Mucosa of descending colon (tissue), 3 donors: ENCODE results near the gene ODF4. TPM values are rescaled to one million over a fixed set of nuclear protein-coding genes. Genes with fewer than 3 reads are reported as not detected.

Experiments used
- ATAC-seq: fragments of 200-7000 bp; cut with Tn5 transposase; one replicate; pipeline ENCODE4 v1.9.1; 2020; ENCODE audit warnings: mild to moderate bottlenecking, moderate library complexity
- DNase-seq, 3 donors: peaks; one replicate each; pipeline ENCODE4 v3.0.0-alpha.2; 2020
- H3K36me3 ChIP-seq: fragments of 200-600 bp; one replicate; pipeline ENCODE4 v1.8.0; 2021; ENCODE audit warnings: low read depth, mild to moderate bottlenecking
- H3K4me1 ChIP-seq: fragments of 200-600 bp; one replicate; pipeline ENCODE4 v1.8.0; 2021; ENCODE audit warnings: low read depth, mild to moderate bottlenecking
- H3K4me3 ChIP-seq: fragments of 200-600 bp; one replicate; pipeline ENCODE4 v1.8.0; 2021; ENCODE audit warnings: mild to moderate bottlenecking
- H3K9me3 ChIP-seq: fragments of 200-600 bp; one replicate; pipeline ENCODE4 v1.8.0; 2021; ENCODE audit warnings: mild to moderate bottlenecking
- CTCF ChIP-seq: fragments of 200-600 bp; IDR thresholded peaks from one replicate; pipeline ENCODE4 v1.8.0; 2022; ENCODE audit warnings: antibody characterized with exemption, mild to moderate bottlenecking
- intact Hi-C, 2 donors: fragments of 100-400 bp; cut with DNase I in 1 of 2; cut with micrococcal nuclease in 1 of 2; formaldehyde crosslinking; loops; one replicate each; pipeline versions ENCODE4 v1.11.0 to v1.11.1; 2022; cut with DNase I, micrococcal nuclease
- total RNA-seq, 3 donors: library from RNA; stranded (reverse); fragmentation: NEBNext Ultra II Directional in 2 of 3; extraction: Animal tissue kit (Norgen Biotek cat#: 25700) in 2 of 3; gene quantifications; one replicate each; pipeline versions ENCODE4 v1.2.1 to v1.2.4, GENCODE V29; 2021 to 2023
- donor health status: DM: no; HTN: no; CAD: no; lungs with moderate emphysema.
- donor health status: DM: no; HTN: no; CAD: no.
- donor health status: DM: no; HTN: yes; CAD: no.

Gene ODF4
- total RNA-seq, 3 donors from 2014 or later = not detected

GRCh38 chr17:8327303-8327649, 12.4 kb upstream of the ODF4 start:
- H3K9me3 ChIP-seq = no peaks in the 10 kb centered on the region
- intact Hi-C loops = no loop called here
- TF ChIP-seq CTCF = no peak
- ATAC-seq = no peak
- DNase-seq = peak in 1 of 3 donors; percentile 50
- H3K36me3 ChIP-seq = no peaks in the 10 kb centered on the region
- no peaks in the 10 kb centered on the region for H3K4me1 ChIP-seq
- H3K4me3 ChIP-seq = no peak overlapping the region

GRCh38 chr17:8332128-8332527, 7.5 kb upstream of the ODF4 start:
- H3K9me3 ChIP-seq = no peaks in the 10 kb centered on the region
- TF ChIP-seq CTCF = no peak
- no peak overlapping the region for H3K4me3 ChIP-seq
- H3K4me1 ChIP-seq = no peaks in the 10 kb centered on the region
- DNase-seq (no peak), ATAC-seq (no peak)
- no peaks in the 10 kb centered on the region for H3K36me3 ChIP-seq
- intact Hi-C loops = no loop called here

- intact Hi-C loops = no loop called here
- Histone ChIP-seq H3K4me3 (no peak overlapping the region), H3K9me3 (no peaks in the 10 kb centered on the region), H3K4me1 (no peaks in the 10 kb centered on the region), H3K36me3 (no peaks in the 10 kb centered on the region)
- no peak for TF ChIP-seq CTCF
- DNase-seq (no peak), ATAC-seq (no peak)
Observed at GRCh38 chr17:8332688-8333087, 7.0 kb upstream of the ODF4 start.

GRCh38 chr17:8333281-8333680, 6.4 kb upstream of the ODF4 start:
- Histone ChIP-seq H3K4me3 (no peak overlapping the region), H3K9me3 (no peaks in the 10 kb centered on the region), H3K36me3 (no peaks in the 10 kb centered on the region), H3K4me1 (no peaks in the 10 kb centered on the region)
- no peak for TF ChIP-seq CTCF
- DNase-seq = no peak
- intact Hi-C loops = no loop called here
- ATAC-seq = no peak

- Histone ChIP-seq H3K4me1 (no peaks in the 10 kb centered on the region), H3K36me3 (no peaks in the 10 kb centered on the region), H3K4me3 (no peak overlapping the region), H3K9me3 (no peaks in the 10 kb centered on the region)
- TF ChIP-seq CTCF = no peak
- DNase-seq (no peak), ATAC-seq (no peak)
- intact Hi-C loops = no loop called here
Observed at GRCh38 chr17:8337802-8338752, 1.6 kb upstream of the ODF4 start.
